ENCODE measurements around the gene MUC5B.
"Not testable (repeated sequence)": the region's sequence is repeated elsewhere in the genome, so short reads cannot be mapped to it uniquely, and the experiment has no call there.

MUC5B gene

DNA sequence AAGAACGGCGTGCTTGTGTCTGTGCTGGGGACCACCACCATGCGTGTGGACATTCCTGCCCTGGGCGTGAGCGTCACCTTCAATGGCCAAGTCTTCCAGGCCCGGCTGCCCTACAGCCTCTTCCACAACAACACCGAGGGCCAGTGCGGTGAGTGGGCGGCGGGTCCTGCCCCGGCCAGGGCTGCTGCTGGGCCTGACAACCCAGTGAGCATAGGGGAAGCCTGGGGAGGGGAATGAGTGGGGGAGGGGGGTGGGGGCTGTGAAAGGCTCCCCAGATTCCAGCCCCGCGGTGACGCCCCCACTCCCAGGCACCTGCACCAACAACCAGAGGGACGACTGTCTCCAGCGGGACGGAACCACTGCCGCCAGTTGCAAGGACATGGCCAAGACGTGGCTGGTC lies 31.9 kb downstream of the MUC5B start:
- no peak for DNase-seq

GRCh38 chr11:1255151-1255550 lies 32.3 kb downstream of the MUC5B start:
- DNase-seq: no peak

GRCh38 chr11:1256257-1257045 lies 33.6 kb downstream of the MUC5B start:
- no peak for DNase-seq

DNA sequence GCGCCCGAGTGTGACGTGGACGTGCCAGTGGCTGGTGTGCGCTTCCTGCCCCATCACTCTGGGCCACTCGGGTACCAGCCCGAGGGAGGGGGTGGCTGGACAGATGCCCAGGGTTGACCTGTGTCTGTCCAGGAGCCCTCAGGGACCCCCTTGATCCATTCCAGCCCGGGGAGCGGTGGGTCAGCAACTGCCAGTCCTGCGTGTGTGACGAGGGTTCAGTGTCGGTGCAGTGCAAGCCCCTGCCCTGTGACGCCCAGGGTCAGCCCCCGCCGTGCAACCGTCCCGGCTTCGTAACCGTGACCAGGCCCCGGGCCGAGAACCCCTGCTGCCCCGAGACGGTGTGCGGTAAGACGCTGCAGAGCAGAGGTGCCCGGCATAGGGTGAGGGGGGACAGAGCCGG lies 34.5 kb downstream of the MUC5B start:
- no peak for DNase-seq

GRCh38 chr11:1257916-1258315 lies 35.0 kb downstream of the MUC5B start:
- DNase-seq: no peak

DNA sequence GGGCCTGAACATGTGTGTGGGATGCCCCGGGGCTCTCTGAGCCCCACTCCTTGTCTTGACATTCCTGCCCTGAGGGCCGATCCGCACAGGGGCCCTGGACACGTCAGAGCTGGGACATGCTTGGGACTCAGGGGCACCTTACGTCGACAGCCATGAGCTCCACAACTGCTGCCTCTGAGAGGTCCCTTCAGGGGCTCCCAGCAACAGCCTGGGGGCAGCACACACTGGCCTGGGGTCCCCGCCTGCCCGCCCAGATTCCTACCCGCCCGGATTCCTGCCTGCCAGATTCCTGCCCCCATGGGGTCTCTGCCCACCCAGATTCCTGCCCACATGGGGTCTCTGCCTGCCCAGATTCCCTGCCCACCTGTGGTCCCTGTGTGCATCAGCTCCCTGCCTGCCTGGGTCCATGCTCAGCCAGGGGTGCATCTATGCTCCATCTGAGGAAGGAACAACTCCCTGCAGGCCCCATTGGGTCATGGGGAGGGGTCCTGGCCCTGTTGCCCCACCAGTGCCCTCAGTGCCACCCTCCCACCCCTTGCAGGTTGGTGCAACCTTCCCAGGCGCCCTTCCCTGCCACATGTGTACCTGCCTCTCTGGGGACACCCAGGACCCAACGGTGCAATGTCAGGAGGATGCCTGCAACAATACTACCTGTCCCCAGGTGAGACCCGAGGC lies 35.7 kb downstream of the MUC5B start:
- DNase-seq: no peak

- no peak for DNase-seq
Observed at GRCh38 chr11:1259076-1259461, 36.2 kb downstream of the MUC5B start.

- no peak for DNase-seq
Observed at GRCh38 chr11:1259561-1259960, 36.7 kb downstream of the MUC5B start.

- peak; percentile 23 for DNase-seq
Observed at GRCh38 chr11:1260023-1260501, 37.2 kb downstream of the MUC5B start.

GRCh38 chr11:1260620-1261019 lies 37.8 kb downstream of the MUC5B start:
- DNase-seq: no peak

DNA sequence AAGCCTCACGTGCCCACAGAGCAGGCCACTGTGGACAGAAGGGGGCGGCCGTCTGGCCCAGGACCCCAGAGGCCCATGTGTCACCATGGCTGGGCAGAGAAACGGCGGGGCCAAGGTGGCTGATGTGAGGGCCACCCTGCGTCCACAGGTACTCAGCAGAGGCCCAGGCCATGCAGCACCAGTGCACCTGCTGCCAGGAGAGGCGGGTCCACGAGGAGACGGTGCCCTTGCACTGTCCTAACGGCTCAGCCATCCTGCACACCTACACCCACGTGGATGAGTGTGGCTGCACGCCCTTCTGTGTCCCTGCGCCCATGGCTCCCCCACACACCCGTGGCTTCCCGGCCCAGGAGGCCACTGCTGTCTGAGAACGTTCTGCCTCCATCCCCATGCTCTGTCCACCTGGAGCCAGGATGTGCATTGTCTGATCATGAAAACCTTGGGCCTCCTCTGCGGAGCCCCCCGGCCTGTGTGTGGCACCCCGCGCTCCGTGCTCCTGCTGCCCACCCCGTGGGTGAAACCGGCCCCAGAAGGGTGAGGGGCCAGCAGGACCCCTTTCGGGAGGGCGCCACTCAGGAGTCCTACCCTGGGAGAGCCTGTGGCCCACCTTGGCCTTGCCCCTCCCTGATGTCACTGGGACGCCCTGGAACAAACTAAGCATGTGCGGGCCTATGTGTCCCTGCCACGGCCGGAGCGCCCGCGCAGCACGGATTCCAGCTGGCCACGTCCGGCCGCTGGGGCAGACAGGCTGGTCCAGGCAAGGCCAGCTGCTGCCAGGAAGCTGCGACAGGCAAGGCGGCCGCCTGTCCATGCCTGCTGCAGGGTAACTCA lies 38.6 kb downstream of the MUC5B start:
- DNase-seq: no peak

GRCh38 chr11:1262172-1263006 lies 39.5 kb downstream of the MUC5B start:
- DNase-seq: peak; percentile 87

- DNase-seq: peak; percentile 9
Observed at GRCh38 chr11:1263010-1263409, 40.1 kb downstream of the MUC5B start.

DNA sequence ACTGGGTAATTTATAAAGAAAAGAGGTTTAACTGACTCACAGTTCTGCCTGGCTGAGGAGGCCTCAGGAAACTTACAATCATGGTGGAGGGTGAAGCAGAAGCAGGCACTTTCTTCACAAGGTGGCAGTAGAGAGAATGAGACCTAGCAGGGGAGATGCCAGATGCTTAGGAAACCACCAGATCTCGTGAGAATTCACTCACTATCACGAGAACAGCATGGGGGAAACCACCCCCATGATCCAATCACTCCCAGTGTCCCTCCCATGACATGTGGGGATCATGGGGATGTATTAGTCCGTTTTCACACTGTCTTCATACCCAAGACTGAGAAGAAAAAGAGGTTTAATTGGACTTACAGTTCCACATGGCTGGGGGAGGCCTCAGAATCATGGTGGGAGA lies 41.6 kb downstream of the MUC5B start:
- not testable (repeated sequence) for DNase-seq

DNA sequence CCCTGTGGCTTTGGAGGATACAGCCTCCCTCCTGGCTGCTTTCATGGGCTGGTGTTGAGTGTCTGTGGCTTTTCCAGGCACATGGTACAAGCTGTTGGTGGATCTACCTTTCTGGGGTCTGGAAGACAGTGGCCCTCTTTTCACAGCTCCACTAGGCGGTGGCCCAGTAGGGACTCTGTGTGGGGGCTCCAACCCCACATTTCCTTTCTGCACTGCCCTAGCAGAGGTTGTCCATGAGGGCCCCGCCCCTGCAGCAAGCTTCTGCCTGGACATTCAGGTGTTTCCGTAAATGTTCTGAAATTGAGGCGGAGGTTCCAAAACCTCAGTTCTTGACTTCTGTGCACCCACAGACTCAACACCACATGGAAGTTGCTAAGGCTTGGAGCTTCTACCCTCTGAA lies 42.6 kb downstream of the MUC5B start:
- DNase-seq: not testable (repeated sequence)

DNA sequence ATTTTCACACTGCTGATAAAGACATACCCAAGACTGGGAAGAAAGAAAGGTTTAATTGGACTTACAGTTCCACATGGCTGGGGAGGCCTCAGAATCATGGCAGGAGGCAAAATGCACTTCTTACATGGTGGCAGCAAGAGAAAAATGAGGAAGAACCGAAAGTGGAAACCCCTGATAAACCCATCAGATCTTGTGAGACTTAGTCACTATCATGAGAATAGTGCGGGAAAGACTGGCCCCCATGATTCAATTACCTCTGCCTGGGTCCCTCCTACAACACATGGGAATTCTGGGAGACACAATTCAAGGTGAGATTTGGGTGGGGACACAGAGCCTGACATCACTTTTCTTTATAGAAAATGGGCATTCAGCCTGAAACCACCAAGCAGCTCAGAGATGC lies 44.1 kb downstream of the MUC5B start:
- DNase-seq: not testable (repeated sequence)

GRCh38 chr11:1267441-1268100 lies 44.7 kb downstream of the MUC5B start:
- DNase-seq: no peak

DNA sequence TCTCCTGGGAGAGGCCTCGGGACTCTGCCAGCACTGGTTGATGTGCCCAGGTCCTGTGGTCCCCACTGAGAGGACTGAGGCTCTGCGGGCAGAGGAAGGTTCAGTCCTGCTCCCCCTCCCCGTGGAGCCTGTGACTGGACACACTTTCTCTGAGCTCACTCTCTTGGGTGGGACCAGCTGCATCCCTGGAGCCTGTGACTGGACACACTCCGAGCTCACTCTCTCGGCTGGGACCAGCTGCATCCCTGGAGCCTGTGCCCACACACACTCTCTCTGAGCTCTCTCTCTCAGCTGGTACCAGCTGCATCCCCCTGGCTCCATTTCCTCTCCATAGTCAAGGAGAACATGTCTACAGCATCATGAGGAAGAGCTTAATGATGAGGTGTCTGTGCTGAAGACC lies 47.1 kb downstream of the MUC5B start:
- DNase-seq: no peak

DNA sequence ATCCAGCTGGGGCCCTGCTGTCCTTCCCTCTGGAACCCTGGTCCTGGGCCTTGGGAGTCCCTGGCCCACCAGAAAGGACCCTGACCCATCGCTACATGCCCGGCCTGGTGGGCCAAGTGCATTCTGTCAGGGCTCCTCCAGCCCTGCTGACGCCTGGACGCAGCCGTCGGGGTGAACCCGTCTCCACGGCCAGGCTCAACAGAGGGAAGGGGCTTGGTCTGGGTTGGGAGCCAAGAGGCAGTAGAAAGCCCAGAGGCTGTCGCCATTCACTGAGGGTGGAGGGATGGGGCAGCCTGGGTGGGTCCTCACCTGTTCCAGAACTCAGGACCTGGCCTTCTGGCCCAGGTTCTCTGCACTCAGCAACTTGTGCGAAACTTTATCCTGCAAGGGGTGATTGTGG lies 47.6 kb downstream of the MUC5B start:
- DNase-seq: no peak

GRCh38 chr11:1271002-1271401 lies 48.1 kb downstream of the MUC5B start:
- DNase-seq: no peak

- no peak for DNase-seq
Observed at GRCh38 chr11:1271406-1271805, 48.5 kb downstream of the MUC5B start.

DNA sequence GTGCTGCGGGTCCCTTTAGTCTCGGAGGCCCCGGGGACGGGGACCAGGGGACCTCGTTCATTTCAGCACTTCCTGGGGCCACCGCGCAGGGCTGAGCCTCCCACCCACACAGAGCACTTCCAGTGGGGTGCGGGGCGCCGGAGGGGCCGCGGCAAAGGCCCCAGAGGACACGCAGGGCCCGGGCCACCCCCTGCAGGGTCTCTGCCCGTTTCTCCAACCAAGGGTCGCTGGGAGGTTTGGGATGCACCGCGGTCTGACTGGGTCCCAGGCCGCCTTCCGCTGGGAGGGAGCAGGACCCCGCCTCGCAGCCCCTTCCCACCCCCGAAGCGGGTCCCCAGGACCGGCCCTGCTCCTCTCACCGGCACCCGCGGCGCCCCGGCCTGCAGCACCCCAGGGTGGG lies 49.1 kb downstream of the MUC5B start:
- DNase-seq: no peak

All from stimulated activated CD4-positive, alpha-beta T cell treated with anti-CD3 and anti-CD28 coated beads, Interleukin-12 subunit alpha, Interleukin-12 subunit beta, amount 100 ng/mL, for 4 hours (primary cell).